LHCN-M2 (cell line): ENCODE measurements around the gene OR4D1. TPM values are rescaled to one million over a fixed set of nuclear protein-coding genes. Genes with fewer than 3 reads are reported as not detected.
"Not testable (repeated sequence)": the region's sequence is repeated elsewhere in the genome, so short reads cannot be mapped to it uniquely, and the experiment has no call there.

Experiments
- DNase-seq: peaks from one replicate; pipeline ENCODE4 v3.0.0-alpha.2; 2012; ENCODE audit warnings: low read depth
- polyA plus RNA-seq: library from polyadenylated mRNA; unstranded; fragments of >200 nt; gene quantifications from one replicate; pipeline ENCODE4 v1.2.1, GENCODE V29; 2012; ENCODE audit warnings: missing spikeins
- total RNA-seq: library from RNA; depleted of rRNA; stranded (reverse); fragments of >200 nt; gene quantifications from 2 replicates; pipeline ENCODE4 v1.2.3, GENCODE V29; 2014; rRNA removed

OR4D1 gene
- not detected in 2 replicates for total RNA-seq
- polyA plus RNA-seq: not detected

DNA sequence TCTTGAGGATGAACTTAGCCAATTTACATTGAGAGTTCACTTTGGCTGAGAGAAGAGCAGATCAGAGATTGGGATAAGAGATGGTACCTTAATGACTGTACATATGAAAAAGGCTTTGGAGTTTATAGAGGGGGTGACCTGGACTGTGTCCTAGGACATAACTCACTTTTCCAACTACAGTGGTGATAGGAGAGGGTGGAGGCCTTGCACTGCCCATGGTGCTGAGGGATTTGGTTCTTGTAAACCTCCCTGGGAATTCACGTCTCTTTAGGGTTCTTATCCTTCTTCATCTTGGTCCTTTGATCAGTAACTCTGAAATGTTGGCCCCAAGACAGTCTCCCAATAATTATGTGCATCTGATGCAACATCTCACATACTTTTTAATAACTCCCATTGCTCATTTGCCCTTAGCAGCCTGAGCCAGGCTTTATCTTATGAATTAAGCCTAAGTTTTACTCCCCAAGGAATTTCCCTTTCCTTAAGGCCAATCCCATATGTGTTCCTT is at the start of gene OR4D1:
Gene OR4D1, plus strand, starts transcription at position 455 of the 505 bp plus-strand sequence. CDS start 6,770 bp downstream, outside the sequence.
- DNase-seq: no peak

DNA sequence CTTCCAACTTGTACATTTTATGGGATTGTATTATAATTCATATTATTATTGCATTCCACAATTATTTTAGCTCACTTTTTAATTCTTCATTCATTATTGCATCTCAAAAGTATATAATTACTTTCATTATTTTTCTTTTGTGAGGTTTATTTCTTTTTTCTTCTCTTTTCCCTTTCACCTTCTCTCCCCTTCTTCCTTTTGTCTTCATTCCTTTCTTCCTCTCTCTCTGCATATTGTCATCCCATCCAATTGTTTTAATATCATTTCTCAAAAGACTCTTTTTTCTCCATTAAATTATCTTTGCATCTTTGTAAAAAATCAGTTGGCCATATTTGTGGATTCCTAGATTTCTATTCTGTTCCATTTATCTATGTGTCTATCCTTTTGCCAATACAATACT is 47.7 kb upstream of the OR4D1 start:
- DNase-seq: no peak

DNA sequence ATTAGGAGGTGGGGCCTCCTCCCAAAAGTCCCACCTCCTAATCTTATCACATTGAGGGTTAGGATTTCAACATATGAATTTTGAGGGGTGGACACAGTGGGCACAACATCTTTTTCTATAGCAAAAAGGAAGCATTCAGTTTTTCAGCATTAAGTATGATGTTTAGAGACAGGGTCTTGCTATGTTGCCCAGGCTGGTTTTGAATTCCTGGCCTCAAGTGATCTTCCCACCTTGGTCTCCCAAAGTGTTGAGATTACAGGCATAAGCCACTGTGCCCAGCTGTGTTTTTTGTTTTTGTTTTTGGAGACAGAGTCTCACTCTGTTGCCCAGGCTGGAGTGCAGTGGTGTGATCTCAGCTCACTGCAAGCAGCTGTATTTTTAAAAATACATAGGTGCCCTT is 46.3 kb upstream of the OR4D1 start:
- DNase-seq: not testable (repeated sequence)

- no peak for DNase-seq
These were observed 43.1 kb upstream of the OR4D1 start for GRCh38 chr17:58105093-58105492.

DNA sequence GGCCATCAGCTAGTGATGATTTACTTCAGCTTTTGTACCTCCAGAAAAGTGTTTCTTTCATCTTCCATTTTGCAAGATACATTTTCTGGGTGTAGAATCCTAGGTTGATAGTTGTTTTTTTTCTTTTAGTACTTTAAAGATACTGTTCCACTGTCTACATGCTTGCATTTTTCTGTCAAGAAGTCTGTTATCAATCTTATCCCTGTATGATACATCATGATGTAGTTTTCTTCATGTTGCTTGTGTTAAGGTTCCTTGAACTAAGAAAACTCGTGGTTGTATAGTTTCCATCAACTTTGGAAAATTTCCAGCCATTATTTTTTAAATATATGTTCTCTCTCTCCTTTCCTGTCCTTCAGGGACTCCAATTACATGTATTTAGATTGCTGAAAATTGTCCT is 40.9 kb upstream of the OR4D1 start:
- DNase-seq: no peak

DNA sequence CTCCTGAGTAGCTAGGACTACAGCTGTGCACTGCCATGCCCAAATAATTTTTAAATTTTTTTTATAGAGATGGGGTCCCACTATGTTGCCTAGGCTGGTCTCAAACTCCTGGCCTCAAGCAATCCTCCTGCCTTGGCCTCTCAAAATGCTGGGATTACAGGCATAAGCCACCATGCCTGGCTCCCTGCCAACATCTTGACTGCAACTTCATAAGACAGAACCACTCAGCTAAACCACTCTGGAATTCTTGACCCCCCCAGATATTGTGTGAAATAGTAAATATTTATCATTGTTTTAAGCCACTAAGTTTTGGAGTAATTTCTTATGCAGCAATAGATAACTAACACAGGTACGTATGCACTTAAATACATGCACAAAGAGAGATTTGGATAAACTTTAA is 39.0 kb upstream of the OR4D1 start:
- DNase-seq: no peak

DNA sequence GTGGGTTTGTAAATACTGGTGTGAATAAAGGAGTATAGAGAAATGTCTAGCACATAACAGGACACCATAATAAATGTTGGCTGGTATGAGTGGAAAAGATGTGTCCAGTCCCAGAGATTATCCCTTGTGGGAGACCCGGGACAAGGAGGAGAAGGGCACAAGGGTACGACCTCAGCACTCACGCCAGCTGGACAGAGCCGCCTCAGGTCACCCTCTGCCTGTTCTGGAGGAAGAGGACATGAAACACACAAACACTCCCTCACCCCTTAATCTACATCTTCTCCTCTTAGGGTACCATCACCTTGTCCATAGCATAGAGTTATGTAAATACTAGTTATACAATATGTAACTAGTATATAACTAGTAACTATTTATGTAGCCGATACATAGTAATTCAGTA is 38.2 kb upstream of the OR4D1 start:
- no peak for DNase-seq

DNA sequence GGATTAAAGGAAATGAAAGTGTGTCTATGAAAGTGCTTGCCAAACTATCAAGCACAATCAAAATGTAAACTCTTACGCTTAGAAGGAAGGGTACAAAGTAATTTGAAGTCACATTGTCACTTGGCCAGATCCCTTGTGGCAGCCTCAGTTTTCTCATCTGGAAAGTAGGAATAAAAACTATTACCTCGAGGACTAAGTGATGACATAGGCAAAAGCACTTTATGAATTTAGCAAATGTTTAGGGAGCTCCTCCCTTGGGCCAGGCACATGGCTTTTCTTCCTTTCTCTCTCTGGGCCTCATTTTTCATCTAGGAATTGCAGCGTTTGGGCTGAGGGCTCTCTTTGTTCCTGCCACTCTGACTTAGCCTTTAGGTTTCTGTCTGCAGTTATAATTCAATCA is 36.5 kb upstream of the OR4D1 start:
- DNase-seq: no peak

GRCh38 chr17:58112970-58113631 is 35.1 kb upstream of the OR4D1 start:
- DNase-seq: peak; percentile 64

DNA sequence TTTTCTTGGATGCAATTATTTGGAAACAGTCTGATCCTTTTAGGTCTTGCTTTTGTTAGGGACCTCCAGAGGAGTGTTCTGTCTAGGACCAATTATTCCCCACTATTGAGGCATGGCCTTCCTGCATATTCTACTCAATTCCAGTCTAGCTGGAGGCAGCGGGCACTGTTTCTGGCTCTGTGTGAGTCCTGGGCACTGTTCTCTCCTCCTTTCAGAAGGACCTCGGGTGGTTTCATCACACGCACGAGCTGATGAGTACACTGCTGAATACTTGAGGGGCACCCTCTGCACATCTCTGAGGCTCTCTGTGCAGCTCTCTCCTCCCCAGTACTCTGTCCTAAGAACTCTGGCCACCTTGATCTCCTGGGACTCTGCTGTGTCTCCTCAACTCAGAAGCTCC is 34.2 kb upstream of the OR4D1 start:
- no peak for DNase-seq

DNA sequence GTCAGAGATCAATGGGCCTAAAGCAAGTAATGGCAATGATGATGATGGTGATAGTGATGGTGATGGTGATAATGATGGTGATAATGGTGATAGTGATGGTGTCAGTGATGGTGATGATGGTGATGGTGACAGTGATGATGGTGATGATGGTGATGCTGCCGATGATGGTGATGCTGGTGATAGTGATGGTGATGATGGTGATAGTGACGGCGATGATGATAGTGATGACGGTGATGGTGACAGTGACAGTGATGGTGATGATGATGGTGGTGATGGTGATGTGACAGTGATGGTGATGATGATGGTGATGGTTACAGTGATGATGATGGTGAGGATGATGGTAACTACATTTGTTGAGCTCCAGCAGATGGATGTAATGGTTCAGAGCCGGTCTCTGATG is 30.8 kb upstream of the OR4D1 start:
- DNase-seq: no peak

- no peak for DNase-seq
These were observed 28.7 kb upstream of the OR4D1 start for GRCh38 chr17:58119491-58119890.

DNA sequence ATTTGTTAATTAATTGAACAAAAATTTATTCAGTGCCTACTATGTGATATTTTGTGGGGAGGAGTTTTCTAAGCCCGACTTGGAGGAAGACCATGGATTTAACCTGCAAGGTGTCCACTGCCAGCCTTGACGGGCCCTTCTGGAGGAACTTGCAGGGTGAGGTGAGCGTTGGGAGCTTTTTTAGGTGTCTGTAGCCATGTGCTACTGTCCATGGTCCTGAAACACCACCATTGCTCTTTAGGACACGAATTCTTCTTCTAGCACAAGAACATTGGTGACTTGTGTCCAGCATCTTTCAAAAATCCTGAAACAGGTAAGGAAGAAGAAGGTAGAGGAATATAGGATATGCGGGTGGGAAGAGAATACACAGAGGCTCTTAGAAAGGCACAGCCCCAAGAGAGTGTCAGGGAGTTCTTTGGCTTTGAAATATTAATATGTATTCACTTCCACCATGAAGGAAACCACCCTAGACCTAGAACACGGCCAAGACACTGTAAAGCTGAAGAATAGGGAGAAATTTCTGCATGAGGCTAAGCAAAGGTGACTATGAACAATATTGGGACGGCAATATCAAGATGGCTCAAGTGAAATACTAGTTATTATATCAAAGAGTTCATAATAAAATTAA is 27.9 kb upstream of the OR4D1 start:
- DNase-seq: peak; percentile 43

DNA sequence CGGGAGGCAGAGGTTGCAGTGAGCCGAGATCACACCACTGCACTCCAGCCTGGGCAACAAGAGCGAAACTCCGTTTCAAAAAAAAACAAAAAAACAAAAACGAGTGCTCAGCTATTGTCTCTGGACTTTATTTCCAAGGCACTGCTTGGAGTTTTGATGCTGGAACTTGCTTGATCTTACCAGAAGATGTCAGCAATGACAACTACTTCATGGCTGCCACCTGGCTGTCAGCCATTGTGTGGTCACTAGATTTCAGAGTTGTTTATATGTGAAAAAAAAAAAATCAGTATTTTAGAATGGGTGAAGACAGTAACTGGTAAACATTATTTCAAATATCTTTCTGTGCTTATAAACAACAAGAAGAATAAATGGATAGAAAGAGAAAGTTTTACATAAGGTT is 26.3 kb upstream of the OR4D1 start:
- peak; percentile 44 for DNase-seq

DNA sequence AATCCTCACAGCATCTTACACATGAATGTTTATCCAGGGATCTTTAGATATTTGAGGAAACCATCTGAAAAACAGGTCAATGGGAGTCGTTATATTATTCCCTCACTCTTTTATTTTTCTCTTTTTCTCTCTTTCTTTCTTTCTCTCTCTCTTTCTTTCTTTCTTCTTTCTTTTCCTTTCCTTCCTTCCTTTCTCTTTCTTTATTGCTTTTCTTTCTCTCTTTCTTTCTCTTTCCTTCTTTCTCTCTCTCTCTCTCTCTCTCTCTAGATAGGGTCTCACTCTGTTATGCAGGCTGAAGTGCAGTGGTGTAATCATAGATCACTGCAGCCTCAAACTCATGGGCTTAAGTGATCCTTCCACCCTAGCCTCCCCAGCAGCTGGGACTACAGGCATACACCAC is 20.3 kb upstream of the OR4D1 start:
- DNase-seq: no peak

DNA sequence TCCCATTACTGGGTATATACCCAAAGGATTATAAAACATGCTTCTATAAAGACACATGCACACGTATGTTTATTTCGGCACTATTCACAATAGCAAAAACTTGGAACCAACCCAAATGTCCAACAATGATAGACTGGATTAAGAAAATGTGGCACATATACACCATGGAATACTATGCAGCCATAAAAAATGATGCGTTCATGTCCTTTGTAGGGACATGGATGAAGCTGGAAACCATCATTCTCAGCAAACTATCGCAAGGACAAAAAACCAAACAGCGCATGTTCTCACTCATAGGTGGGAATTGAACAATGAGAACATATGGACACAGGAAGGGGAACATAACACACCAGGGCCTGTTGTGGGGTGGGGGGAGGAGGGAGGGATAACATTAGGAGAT is 15.5 kb upstream of the OR4D1 start:
- not testable (repeated sequence) for DNase-seq

DNA sequence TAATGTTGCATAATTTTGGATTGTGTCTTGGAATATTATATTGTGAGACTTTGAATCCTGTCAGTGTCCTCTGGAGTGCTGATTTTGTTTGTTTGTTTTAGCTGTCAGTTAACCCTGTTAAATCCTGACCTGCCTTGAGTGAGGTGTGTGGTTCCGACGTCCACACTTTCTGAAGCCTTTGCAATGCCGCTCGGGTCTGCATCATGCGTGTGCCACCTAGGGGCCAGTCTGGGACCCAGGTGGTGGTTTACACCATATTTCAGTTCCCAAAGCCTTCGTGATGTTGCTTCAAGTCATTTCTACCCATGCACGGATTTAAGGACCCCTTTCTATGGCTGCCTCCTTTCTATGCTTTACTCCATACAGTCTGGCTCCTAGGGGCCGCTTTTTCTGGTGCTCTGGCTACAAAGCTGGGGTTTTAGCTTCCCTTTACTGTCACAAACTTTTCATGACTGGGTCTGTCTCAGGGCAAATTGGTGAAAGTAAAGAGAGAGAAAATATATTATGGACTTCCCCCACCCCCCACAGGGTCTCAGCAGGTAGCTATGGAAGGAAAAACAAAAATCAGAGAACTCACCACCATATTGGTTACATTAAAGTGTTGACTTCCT is 11.4 kb upstream of the OR4D1 start:
- DNase-seq: no peak

- DNase-seq: no peak
These were observed 6.7 kb upstream of the OR4D1 start for GRCh38 chr17:58141505-58141904.

GRCh38 chr17:58143335-58143734 is 4.8 kb upstream of the OR4D1 start:
- DNase-seq: not testable (repeated sequence)

DNA sequence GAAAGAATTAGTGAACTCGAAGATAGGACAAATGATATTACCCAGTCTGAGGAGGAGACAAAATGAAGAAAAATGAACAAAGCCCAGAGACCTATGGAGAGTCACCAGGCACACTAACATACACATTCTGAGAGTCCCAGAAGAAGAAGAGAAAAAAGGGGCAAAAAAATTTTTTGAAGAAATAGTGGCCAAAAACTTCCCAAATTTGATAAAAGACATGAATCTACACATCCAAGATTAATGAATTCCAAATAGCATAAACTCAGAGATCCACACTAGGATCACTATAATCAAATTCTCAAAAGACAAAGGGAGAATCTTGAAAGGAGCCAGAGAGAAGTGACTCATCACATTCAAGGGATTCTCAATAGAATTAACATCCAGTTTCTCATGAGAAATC is 3.4 kb upstream of the OR4D1 start:
- no peak for DNase-seq

GRCh38 chr17:58148609-58149008 is 425 bp downstream of the OR4D1 start:
- DNase-seq: no peak

DNA sequence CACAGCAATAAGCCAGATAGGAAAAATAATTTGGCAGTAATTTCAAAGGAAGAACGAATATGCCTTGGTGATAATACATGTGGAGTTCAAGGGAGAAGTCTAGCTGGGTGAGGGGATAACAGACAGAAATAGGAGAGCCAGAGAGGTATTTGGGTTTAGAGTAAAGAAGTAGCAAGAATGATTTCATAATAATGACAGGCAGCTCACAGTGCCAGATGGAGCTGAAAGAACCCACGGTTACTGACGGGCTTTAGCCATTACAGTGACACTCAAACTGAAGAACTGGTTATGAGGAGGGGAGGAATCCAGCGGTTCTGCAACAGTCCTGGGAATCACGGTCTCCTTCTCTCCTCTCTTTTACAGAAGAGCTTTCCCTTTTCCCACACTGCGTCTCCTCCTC is 2.2 kb downstream of the OR4D1 start:
- no peak for DNase-seq

GRCh38 chr17:58153046-58153445 is 4.9 kb downstream of the OR4D1 start:
- no peak for DNase-seq
